CD4-positive, alpha-beta T cell treated with Interleukin-21 for 1 hour (primary cell): ENCODE measurements around the gene ECEL1.

ENCODE experiments used
- DNase-seq: peaks from one replicate; pipeline ENCODE4 v3.0.0-alpha.2; 2020

The ECEL1 gene

DNA sequence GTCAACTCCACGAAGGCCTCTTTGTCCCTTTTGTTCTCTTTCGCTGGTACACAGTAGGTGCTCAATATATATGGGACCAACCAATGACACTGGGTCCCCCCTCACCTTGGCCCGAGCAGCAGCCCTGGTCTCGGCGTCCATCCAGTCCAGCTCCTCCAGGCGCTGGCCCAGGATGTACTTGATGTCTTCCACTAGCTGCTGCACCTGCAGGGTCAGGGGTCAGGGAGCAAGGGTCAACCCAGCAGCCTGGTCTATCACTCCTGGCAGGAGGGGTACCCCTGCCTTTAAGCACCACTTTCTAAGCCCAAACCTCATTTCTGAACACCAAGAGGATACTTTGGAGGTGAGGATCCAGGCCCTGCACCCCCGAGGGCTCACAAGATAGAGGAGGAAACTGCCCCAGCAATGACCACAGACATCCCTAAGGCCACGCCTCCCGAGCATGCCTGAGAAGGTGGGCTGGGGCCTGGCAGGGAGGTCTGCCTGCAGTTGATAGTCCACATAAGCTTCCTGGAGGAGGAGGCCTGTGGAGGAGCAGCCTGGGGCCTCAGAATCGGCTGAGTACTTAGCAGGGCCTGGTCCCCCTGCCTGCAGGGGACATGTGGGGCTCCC, 4.2 kb downstream of the ECEL1 start:
- DNase-seq: no peak

- DNase-seq: no peak
These were observed 5.1 kb downstream of the ECEL1 start for GRCh38 chr2:232482301-232483238.

DNA sequence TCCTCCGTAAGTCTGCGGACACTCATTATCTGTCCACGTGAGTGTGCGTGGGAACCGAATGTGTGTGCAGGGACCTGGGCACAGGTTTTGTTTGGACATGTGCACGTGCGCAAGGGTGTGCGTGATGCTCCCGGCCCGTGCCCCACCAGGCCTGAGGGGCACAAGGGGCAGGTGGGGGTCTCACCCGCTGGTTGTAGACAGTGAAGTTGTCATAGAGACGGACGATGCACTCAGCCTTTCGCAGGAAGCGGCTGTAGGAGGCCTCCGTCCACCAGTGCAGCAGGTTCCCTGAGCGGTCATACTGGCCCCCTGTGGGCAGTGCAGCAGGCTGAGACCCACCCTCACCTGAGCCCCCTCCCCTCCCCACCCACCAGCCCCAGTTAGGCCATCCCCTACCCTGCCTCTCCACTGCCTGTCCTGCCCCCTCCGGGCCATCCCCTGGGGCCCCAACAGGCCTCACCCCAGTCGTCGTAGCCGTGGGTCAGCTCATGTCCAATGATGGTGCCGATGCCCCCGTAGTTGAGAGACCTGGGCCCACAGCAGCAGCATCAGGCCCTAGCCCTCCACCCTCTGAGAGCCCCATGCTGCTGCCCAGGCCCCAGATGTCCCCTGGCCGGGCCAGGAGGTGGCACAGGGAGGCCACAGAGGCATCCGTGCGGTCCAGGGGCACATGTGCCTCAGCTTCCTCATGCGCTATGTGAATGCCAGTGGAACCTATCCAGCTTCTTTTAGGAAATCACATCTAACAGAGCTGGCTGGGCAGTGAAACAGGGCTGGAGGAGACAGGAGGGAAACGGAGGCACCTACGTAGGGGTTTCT, 6.1 kb downstream of the ECEL1 start:
- DNase-seq: no peak

- DNase-seq: no peak
These were observed 7.1 kb downstream of the ECEL1 start for GRCh38 chr2:232480201-232481190.

DNA sequence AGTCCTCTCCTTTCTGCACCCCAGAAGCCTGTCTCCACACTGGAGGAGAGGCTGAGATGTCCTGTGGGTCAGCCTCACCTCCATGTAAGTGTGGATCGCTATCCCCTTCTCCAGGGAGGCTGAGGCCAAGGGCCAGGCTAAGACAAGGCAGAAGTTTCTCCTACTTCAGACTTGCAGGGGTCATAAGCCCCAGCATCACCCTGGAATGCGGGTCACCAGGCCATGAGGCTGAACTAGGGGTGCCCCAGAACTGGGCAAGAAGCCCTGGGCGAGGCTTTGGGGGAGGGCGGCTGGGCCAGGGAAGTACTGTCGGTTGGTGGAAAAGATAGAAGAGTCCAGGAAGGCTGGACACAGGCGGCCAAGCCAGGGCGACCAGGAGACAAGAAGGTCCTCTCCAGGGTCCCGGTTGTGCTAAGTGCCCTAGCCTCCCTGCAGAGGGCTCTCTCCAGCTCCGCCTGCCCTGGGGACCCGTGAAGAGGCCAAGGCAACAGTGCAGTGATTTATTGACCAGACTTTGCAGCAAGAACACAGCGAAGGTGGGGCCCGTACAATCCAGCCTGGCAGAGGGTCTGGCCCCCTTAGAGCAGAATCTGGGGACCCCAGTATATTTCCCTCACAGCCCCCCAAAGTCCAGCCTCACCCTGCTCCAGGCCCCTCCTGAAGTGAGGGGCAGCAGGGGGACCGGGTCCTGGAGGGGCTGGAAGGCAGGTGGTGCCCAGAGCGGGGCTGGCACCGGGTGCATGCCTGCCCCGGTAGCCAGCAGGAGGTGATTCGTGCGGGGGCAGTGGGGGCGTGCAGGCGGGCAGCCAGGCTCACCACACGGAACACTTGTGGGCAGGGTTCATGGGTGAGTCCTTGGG, 8.1 kb downstream of the ECEL1 start:
- DNase-seq: no peak

DNA sequence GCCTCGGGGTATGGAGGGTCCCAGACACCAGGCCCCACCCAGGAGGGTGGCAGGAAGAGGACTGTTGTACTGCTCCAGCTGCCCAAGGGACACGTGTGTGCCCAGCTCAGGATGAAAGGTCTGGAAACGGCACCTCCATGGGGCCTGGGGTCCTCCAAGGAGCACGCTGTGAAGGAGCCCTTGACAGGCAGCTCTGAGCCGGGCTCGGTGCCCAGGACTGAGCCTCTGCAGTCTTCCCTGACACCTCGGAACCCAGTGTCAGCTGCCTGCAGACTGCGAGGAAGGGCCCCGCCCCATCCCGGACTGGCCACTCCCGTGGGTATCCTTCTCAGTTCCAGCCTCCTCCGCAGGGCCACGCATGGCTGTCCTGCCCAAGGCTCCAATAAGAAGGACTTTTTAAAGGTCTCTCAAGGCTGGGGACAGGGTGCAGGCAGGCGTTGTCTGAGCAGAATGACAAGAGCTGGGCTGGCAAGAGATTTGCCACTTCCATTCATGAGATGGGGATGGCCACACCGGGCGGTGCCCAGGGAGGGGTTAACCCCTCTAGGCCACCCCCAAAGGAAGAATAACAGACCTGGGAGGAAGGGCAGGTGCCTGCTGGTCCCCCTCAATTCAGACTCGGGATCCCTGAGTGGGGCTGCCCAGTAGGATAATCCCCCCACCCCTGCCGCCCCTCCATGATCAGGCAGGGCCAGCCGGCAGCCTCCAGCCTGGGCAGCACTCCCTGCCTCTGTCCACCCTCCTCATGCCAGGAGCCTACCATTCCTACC, 8.9 kb downstream of the ECEL1 start:
- no peak for DNase-seq

DNA sequence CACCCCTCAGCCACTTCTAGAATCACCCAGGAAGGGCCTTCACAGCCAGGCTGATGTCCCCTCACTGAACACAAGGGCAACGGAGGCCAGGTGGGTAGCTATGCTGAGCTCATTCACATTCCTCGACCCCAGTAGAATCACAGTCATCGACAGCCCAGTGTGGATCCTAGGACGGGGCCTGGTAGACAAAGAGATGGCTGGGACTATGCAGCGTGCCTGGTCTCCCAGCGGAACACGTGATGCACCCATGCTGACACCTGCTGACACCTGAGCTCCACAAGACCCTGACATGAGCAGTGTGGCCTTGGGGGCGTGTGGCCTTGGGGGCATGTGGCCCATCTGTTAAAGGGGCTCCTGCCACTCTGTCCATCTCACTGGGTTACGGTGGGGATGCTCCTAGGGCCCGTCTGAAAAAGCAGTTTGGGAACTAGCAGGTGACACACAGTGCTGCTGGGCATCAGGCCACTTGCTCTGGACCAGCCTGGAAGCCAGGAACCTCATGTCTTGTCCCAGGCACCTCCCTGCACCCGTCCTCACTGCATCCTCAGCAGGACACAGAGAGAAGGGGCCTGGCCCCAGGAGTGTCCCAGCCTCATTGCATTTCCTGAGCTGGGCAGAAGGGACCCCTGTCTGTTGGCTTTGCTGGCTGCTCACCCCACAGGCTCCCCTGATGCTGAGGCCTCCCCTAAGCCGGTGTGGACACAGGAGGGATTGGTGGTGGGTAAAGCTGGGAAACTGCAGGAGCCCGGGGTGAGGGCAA, 9.7 kb downstream of the ECEL1 start:
- no peak for DNase-seq

DNA sequence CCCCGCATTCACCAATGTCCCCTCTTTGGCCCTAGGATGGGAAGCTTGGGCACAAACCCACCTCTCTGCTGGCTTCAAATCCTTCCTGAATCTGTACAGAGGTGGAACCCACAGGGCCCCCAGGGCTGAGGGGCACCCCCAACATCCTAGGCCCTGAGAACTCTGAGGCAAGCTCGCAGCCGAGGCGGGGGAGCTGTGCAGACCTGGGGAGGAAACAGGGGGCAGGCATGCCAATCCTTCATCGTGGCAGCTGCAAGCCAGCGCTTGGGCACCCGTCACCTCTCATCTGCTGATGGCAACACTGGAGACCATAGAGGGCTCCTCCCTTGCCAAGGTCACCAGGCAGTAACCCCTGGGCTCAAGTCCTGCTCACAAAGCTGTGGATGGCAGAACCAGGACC, 10.8 kb downstream of the ECEL1 start:
- no peak for DNase-seq

DNA sequence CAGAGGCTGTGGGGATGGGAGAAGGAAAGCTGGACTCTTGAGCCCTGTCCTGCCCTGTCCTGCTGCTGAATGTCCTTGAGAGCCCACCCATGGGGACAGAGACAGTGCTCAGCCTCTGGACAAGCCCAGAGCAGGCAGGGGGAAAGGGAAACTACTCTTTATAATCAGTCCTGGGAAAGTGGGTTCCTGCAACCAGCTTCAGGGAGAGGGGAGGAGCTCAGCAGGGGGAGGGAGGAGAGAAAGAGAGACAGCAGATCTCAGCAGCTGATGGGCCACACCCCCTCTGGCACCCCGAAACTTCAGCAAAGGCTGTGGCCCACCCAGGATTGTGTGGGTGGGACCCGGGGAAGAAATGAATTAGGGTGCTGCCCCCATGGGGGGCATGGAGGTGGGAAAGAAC, 11.6 kb downstream of the ECEL1 start:
- DNase-seq: no peak

DNA sequence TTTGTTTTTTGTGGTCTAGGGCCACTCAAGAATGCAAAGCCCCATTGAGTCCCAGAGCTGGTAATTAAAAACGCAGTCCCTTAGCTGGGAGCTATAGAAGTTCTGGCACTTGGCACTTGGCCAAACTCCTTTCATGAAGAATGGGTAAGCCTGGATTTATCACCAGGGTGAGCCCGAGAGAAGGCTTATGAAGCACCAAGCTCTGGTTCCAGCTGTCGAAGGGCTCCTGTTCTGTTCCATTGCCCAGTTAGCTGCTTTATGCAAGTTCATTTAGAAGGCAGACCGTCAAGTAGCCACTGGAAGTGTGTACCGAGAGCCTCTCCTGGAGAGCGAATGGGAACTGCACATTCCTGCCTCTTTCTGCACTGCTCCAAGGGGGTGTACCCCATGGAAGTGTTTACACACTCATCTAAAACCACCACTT, 14.2 kb downstream of the ECEL1 start:
- no peak for DNase-seq

- no peak for DNase-seq
These were observed 21.4 kb downstream of the ECEL1 start for GRCh38 chr2:232466221-232466620.

GRCh38 chr2:232465061-232465460, 22.6 kb downstream of the ECEL1 start:
- no peak for DNase-seq

DNA sequence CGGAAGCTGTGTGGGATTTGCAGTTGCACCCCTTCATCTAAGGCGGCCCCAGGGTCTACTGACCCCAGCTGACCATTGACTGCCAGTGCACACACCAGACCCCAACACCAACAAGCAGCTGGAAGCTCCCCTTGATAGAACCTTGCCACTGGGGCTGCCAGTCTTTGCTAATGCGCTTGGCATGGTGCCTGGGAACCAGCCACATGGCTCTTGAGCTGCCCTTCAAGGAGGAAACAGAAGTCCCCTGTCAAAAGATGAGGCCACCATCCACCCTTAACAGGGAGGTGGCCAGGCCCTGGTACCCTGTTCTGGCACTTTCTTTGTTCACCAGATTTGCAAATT, 23.1 kb downstream of the ECEL1 start:
- no peak for DNase-seq

DNA sequence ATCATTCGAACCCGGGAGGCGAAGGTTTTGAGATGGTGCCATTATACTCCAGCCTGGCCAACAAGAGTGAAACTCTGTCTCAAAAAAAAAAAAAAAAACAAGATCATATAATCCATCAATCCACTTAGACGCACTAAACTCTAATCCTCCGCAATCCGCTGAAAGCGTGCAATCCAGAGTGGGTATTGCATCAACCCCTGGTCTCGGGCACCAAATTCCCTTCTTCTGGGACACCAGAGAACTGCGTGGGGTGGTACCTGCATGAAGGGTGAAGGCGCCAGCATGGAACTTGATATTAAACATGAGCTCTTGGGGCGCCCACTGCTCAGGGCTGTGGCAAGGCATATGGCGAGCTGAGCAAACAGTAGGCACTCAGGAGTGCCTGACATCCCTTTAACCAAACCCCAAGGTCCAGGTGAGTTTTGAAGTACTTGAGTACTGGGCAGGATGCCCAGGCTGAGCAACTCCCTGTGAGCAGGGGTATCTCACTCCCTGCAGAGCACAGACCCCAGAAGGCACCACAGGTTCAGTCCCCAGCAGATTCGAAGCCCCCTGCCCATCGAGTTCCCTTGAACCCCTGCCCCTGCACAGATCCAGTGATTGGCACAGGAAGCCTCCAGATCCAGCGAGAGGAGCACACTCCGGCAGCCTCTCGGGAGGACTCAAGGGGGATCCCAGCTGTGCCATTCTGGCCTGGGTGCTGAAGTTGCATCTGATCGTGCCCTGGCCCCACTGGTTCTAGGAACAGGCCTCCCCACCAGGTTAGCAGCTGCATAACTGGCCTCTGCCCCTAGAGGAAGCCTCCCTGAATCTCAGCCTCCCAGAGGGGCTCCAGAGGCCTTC, 23.7 kb downstream of the ECEL1 start:
- no peak for DNase-seq

- no peak for DNase-seq
These were observed 27.5 kb downstream of the ECEL1 start for GRCh38 chr2:232460171-232460570.

DNA sequence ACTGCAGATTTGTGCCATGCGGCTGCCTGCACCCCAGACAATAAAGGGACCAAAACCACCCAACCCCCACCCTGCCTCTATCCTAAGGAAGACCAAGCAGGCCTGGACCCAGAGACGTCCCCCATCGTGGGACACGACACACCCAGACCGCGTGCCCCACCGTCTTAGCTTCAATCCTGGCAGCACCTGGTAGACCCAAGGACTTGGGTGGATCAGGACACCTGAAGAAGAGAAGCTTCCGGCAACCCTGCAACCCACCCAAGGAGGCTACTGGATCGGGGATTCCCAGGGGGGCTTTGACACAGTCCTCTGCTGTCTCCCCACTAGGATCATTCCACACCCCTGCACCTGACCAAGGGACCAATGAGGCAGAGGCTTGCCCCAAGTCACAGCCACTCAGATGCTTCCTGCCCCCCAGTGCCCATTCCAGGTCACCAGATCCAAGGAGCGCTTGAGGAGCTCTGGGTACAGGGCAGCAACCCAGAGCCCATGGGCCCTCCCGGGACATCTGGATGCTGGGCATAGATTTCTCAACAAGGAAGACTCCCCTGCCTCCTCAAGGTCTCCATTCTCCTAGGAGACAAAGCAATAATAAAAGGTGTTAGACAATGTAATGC, 28.1 kb downstream of the ECEL1 start:
- no peak for DNase-seq

- DNase-seq: no peak
These were observed 28.8 kb downstream of the ECEL1 start for GRCh38 chr2:232458661-232459418.
